DOHH2 (cell line): ENCODE results near the gene MBD3.
A peak's percentile ranks its signal among the peaks of the same experiment; 100 is the strongest.

ENCODE experiments used
- H3F3A ChIP-seq: fragments of 200-600 bp; sonication (generic), shearing (Covaris generic); 2 replicates; pipeline ENCODE4 v1.6.0; 2016; ENCODE audit warnings: antibody characterized with exemption, mild to moderate bottlenecking; ENCODE audit not compliant: control insufficient read depth, insufficient read depth
- H3K27ac ChIP-seq: fragments of 200-600 bp; sonication (generic); 2 replicates; pipeline ENCODE4 v1.5.1; 2014; ENCODE audit warnings: low read depth, mild to moderate bottlenecking, low read length, moderate library complexity
- H3K27me3 ChIP-seq: fragments of 200-600 bp; sonication (generic); 2 replicates; pipeline ENCODE4 v1.6.1; 2014; ENCODE audit warnings: mild to moderate bottlenecking, low read length, mixed read lengths; ENCODE audit not compliant: control insufficient read depth
- H3K36me3 ChIP-seq: fragments of 200-600 bp; sonication (generic); 2 replicates; pipeline ENCODE4 v1.6.1; 2014; ENCODE audit warnings: mild to moderate bottlenecking, low read length, moderate library complexity, mixed read lengths; ENCODE audit not compliant: control insufficient read depth
- H3K4me1 ChIP-seq: fragments of 200-600 bp; sonication (generic); 2 replicates; pipeline ENCODE4 v1.6.1; 2014; ENCODE audit warnings: mild to moderate bottlenecking, low read length, mixed read lengths; ENCODE audit not compliant: control insufficient read depth
- H3K4me2 ChIP-seq: fragments of 200-600 bp; sonication (generic); 2 replicates; pipeline ENCODE4 v1.6.0; 2014; ENCODE audit warnings: mild to moderate bottlenecking, low read length, moderate library complexity
- H3K4me3 ChIP-seq: fragments of 200-600 bp; sonication (generic); 2 replicates; pipeline ENCODE4 v1.5.1; 2014; ENCODE audit warnings: mild to moderate bottlenecking, low read length, mixed read lengths
- H3K79me2 ChIP-seq: fragments of 200-600 bp; sonication (generic); 2 replicates; pipeline ENCODE4 v1.6.1; 2014; ENCODE audit warnings: mild to moderate bottlenecking, low read length, mixed read lengths; ENCODE audit not compliant: control insufficient read depth
- H3K9me2 ChIP-seq: fragments of 200-600 bp; sonication (generic); replicated peaks from 2 replicates; pipeline ENCODE4 v1.6.1; 2014; ENCODE audit warnings: mild to moderate bottlenecking, low read length, mixed read lengths; ENCODE audit not compliant: control insufficient read depth
- H3K9me3 ChIP-seq: fragments of 200-600 bp; sonication (generic); 2 replicates; pipeline ENCODE4 v1.6.1; 2014; ENCODE audit warnings: antibody characterized with exemption, low read length, mixed read lengths; ENCODE audit not compliant: control insufficient read depth, insufficient read depth
- H4K20me1 ChIP-seq: fragments of 200-600 bp; sonication (generic); 2 replicates; pipeline ENCODE4 v1.6.0; 2014; ENCODE audit warnings: low read depth, mild to moderate bottlenecking, antibody characterized with exemption, low read length, moderate library complexity; ENCODE audit not compliant: control insufficient read depth, insufficient read depth
- CTCF ChIP-seq: fragments of 200-600 bp; sonication (generic); IDR thresholded peaks from one replicate; pipeline ENCODE4 v1.5.1; 2014; ENCODE audit warnings: antibody characterized with exemption, mild to moderate bottlenecking, low read depth, low read length; ENCODE audit not compliant: poor library complexity, severe bottlenecking
- EZH2phosphoT487 ChIP-seq: fragments of 200-600 bp; sonication (generic); IDR thresholded peaks from 2 replicates; pipeline ENCODE4 v1.6.1; 2017; ENCODE audit warnings: borderline replicate concordance, mild to moderate bottlenecking, antibody characterized with exemption, low read length, moderate library complexity, mixed read lengths

Gene MBD3

GRCh38 chr19:1622007-1622406, 29.3 kb upstream of the MBD3 start:
- Histone ChIP-seq H3K4me3 (no peak overlapping the region), H3K79me2 (peaks cover 71% of the 10 kb centered on the region), H3K27ac (no peak overlapping the region), H3K36me3 (peaks cover 94% of the 10 kb centered on the region), H3K4me2 (no peak overlapping the region), H3K27me3 (no peaks in the 10 kb centered on the region), H3F3A (peaks cover 11% of the 10 kb centered on the region; the same call in 1 of the 2 replicates), H4K20me1 (peaks cover 8% of the 10 kb centered on the region; the same call in 1 of the 2 replicates), H3K4me1 (peaks cover 73% of the 10 kb centered on the region), H3K9me3 (no peaks in the 10 kb centered on the region), H3K9me2 (no peaks in the 10 kb centered on the region)
- TF ChIP-seq EZH2phosphoT487 (no peak), CTCF (no peak)

GRCh38 chr19:1621574-1621973, 28.9 kb upstream of the MBD3 start:
- H3K4me1 ChIP-seq = peaks cover 77% of the 10 kb centered on the region
- H3K27ac ChIP-seq = peak overlapping the region; percentile 36; the same call in 1 of the 2 replicates
- TF ChIP-seq EZH2phosphoT487 (no peak), CTCF (no peak)
- no peak overlapping the region for H3K4me3 ChIP-seq
- 0 out of 2 replicates have a peak overlapping the region, but pooled peaks have one; percentile 1 for H3K4me2 ChIP-seq
- H3K27me3 ChIP-seq = no peaks in the 10 kb centered on the region
- H3K9me2 ChIP-seq = no peaks in the 10 kb centered on the region
- H3K9me3 ChIP-seq = no peaks in the 10 kb centered on the region
- H3K36me3 ChIP-seq = peaks cover 95% of the 10 kb centered on the region
- peaks cover 8% of the 10 kb centered on the region; the same call in 1 of the 2 replicates for H4K20me1 ChIP-seq
- H3F3A ChIP-seq = peaks cover 15% of the 10 kb centered on the region; the same call in 1 of the 2 replicates
- H3K79me2 ChIP-seq = peaks cover 73% of the 10 kb centered on the region

- Histone ChIP-seq H3F3A (peaks cover 17% of the 10 kb centered on the region; the same call in 1 of the 2 replicates), H3K4me2 (peak overlapping the region; percentile 13; the same call in 1 of the 2 replicates), H4K20me1 (peaks cover 8% of the 10 kb centered on the region; the same call in 1 of the 2 replicates), H3K79me2 (peaks cover 73% of the 10 kb centered on the region), H3K36me3 (peaks cover 95% of the 10 kb centered on the region), H3K4me1 (peaks cover 80% of the 10 kb centered on the region), H3K4me3 (no peak overlapping the region), H3K27me3 (no peaks in the 10 kb centered on the region), H3K27ac (peak overlapping the region; percentile 36), H3K9me3 (no peaks in the 10 kb centered on the region), H3K9me2 (no peaks in the 10 kb centered on the region)
- no peak for TF ChIP-seq CTCF
- no peak for TF ChIP-seq EZH2phosphoT487
Observed at GRCh38 chr19:1621021-1621420, 28.4 kb upstream of the MBD3 start.
